NCI-H2029 (cell line): Measurements from ENCODE around the gene HOXC5.
A peak's percentile ranks its signal among the peaks of the same experiment; 100 is the strongest.

Source experiments
- DNase-seq: peaks from one replicate; lab custom pipeline; 2025; lab: John Stamatoyannopoulos, UW

The HOXC5 gene

GRCh38 chr12:54006559-54007220 is 26.2 kb upstream of the HOXC5 start:
- no peak for DNase-seq

GRCh38 chr12:54007538-54008259 is 25.2 kb upstream of the HOXC5 start:
- DNase-seq, result no peak

- DNase-seq, result no peak
Observed at GRCh38 chr12:54008260-54008552, 24.6 kb upstream of the HOXC5 start.

GRCh38 chr12:54009171-54010052 is 23.4 kb upstream of the HOXC5 start:
- DNase-seq, result no peak

GRCh38 chr12:54010053-54010971 is 22.5 kb upstream of the HOXC5 start:
- DNase-seq, result no peak

- DNase-seq, result no peak
Observed at GRCh38 chr12:54010972-54011664, 21.7 kb upstream of the HOXC5 start.

GRCh38 chr12:54011665-54012532 is 21.0 kb upstream of the HOXC5 start:
- DNase-seq, result no peak

- DNase-seq, result no peak
Observed at GRCh38 chr12:54012631-54013409, 20.0 kb upstream of the HOXC5 start.

GRCh38 chr12:54014377-54015017 is 18.4 kb upstream of the HOXC5 start:
- DNase-seq, result no peak

GRCh38 chr12:54015018-54015931 is 17.6 kb upstream of the HOXC5 start:
- DNase-seq, result no peak

- DNase-seq, result no peak
Observed at GRCh38 chr12:54016051-54016450, 16.8 kb upstream of the HOXC5 start.

- DNase-seq, result no peak
Observed at GRCh38 chr12:54016478-54016964, 16.3 kb upstream of the HOXC5 start.

GRCh38 chr12:54017027-54017788 is 15.6 kb upstream of the HOXC5 start:
- no peak for DNase-seq

GRCh38 chr12:54017878-54018467 is 14.9 kb upstream of the HOXC5 start:
- DNase-seq, result peak; percentile 80

GRCh38 chr12:54018468-54018984 is 14.3 kb upstream of the HOXC5 start:
- no peak for DNase-seq

GRCh38 chr12:54019091-54019811 is 13.6 kb upstream of the HOXC5 start:
- no peak for DNase-seq
